ENCODE data around the gene UBE2U. TPM values are rescaled to one million over a fixed set of nuclear protein-coding genes. Genes with fewer than 3 reads are reported as not detected.

UBE2U gene
- total RNA-seq, 2 donors from 2014 or later: not detected

DNA sequence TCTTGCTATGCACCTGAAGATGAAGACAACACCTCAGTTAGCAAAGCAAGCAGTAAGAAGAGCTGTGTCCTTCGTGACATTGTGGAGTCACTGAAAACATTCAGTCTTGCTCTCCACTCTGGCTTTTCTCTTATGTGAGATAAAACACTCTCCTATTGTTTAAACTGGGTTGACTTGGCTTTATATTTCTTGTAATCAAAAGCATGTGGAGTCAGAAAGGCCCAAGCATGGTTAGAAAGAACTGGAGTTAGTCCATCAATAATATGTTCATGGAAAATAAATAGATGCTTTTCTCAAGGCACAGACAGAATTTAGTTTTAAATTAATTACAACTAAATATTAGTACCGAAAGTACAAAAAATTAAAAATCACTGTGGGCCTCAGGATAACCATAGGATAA, 61.7 kb downstream of the UBE2U start:
- DNase-seq: no peak
- no peak for ATAC-seq
- intact Hi-C loops (cut with DNase I, micrococcal nuclease): loop anchor here in 1 of 2 donors (5.0 kb wide), 2 partner anchors 412 to 562 kb away; no protein-coding TSS in a partner anchor

DNA sequence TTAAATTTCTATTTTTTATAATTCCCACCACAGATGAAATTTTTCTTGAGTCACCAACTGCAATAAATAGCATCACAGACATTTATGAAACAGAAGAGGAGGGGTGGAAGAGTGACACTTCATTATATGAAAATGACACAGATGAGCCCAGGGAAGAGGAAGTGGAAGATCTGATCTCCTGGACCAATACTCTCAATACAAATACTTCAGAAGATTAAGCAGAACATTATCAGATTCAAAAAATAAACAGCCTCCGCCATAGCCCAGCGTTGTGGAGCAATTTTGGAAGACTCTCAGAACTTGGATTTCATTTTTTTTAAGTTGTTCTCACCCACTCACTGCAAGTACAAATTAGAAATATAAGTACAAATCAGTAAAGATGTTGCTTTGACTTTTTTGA, 63.6 kb downstream of the UBE2U start:
- intact Hi-C loops (cut with DNase I, micrococcal nuclease): loop anchor here in 1 of 2 donors (5.0 kb wide), 2 partner anchors 410 to 560 kb away; no protein-coding TSS in a partner anchor
- ATAC-seq (no peak), DNase-seq (no peak)

DNA sequence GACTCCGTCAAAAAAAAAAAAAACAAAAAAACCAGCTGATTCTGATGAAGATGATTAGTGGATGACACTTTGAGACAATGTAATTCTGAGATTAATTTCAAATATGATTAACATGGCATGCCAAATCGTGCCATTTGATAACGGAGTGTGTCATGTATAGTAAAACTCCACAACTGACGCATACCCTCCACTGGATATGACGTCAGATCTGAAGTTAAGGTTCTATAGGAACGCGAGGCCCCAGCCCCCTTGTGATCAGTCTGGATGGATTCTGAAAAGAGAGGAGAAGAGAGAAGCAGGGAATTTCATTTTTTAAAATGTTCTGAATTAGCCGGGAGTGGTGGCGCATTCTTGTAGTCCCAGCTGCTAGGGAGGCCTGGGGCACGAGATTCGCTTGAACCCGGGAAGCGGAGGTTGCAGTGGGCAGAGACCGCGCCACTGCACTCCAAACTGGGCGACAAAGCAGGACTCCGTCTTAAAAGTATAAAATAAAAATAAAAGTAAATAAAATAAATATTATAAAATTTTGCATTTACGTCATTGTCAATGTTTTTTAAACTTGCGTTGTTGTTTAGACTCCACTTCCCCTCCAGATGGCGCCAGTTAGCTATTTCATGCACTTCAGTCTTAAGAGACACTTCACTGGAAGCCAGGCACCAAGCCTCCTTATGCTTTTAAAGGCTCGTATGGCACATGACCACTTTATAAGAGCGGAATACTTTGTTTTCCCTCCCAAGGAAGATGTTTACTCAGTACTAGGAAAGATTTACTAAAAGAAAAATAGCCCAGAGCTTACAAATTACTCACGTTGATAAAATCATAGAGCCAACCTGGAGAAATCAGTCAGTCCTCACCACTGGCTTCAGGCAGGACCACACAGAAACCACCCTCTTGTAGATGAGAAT, 65.5 kb downstream of the UBE2U start:
- ATAC-seq (peak; percentile 89), DNase-seq (peak; percentile 46 to 71)
- intact Hi-C loops (cut with DNase I, micrococcal nuclease): loop anchor here in 1 of 2 donors (5.0 kb wide), 2 partner anchors 408 to 558 kb away; no protein-coding TSS in a partner anchor

DNA sequence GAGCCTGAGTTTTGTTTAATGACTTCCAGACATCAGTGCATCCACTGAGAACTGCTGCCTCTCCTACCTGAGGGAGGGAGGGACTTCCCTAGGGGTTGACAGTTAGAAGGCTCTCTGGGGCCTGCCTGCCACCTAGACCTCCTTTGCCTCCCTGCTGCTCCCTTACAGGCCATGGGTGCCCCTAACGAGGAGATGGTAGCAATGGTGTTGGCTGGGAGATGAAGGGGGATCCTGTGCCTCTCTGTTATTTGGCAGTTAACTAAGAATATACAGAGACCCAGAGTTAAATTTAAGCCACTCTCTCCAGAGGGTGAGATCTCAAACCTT, 66.1 kb downstream of the UBE2U start:
- intact Hi-C loops (cut with DNase I, micrococcal nuclease): loop anchor here in 1 of 2 donors (5.0 kb wide), 2 partner anchors 408 to 558 kb away; no protein-coding TSS in a partner anchor
- ATAC-seq (no peak), DNase-seq (no peak)

DNA sequence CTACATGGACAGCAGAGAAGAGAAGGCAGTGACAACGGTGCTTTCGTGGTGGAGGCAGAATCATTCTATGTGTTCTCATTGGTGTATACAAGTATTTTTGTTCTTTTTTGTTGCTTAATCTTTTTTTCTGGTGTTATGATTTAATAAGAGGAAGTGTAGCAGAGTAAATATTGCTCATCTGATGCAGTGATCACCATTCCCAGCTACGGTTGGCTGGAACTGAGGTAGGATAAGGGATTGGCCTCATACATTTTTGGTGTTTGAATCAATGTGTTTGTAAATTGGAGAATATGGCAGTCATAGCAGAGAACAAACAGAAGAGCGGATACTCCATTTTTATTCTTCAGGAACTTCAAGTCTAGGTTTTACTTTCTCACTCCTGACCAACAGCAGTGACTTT, 76.6 kb downstream of the UBE2U start:
- ATAC-seq (no peak), DNase-seq (no peak)
- intact Hi-C loops (cut with DNase I, micrococcal nuclease): no loop called here

DNA sequence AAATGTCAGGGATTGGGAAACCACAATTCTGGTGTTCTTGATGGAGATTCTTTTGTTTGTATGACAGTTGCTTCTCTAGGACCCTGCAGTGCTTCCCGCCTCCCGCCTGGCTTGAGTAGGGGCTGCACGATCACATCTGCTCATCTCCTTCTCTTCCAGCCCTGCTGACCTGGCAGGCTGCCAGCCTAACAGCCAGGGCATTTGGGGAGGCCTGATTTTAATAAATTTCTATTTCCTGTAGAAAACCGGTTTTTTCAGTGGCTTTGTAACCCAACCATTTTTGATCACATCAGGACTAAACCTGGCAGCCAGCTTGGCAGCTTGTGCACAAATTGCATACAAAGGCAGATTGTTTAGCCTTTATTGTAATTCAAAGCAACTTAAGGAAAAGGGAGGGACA, 78.9 kb downstream of the UBE2U start:
- ATAC-seq: no peak
- no peak for DNase-seq

DNA sequence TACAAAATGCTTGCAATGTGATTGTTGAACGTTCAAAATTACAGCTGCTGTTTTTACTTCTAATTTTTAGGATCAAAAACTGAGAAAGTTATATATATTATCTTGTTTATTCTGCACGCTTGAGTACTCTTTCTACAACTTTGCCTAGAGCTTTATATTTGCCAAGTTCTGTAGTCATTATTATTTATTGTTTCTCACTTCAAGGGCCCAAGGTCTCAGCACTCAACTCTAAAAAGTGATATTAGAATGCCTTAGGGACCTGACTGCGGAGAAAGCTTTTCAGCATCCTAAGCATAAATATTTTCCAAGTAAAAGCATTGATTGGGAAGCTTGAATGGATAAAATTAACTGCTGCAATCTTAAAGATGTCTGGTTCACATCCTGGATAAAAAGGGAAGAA, 83.6 kb downstream of the UBE2U start:
- intact Hi-C loops (cut with DNase I, micrococcal nuclease): no loop called here
- ATAC-seq (no peak), DNase-seq (no peak)

More for the DNA sequence above, 78.9 kb downstream of the UBE2U start:
- intact Hi-C loops (cut with DNase I, micrococcal nuclease): no loop called here

DNA sequence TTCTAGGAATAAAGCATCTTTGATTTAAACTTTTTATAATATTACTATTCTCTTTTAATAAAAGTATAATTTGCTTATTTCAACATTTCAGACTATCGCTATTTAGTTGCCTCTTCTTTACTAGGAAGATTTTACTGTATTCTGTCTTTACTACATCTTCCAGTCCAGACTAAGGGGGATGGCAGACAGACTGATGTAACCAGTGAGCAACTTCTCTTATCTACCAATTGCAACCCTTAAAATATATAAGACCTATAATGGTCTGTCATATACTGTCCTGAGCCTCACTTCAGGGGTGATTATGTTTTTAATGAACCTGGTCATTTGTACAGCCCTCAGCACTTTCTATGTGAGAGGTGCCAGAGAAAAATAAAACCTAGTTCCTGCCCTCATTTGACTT, 87.0 kb downstream of the UBE2U start:
- intact Hi-C loops (cut with DNase I, micrococcal nuclease): no loop called here
- ATAC-seq: no peak
- no peak for DNase-seq

DNA sequence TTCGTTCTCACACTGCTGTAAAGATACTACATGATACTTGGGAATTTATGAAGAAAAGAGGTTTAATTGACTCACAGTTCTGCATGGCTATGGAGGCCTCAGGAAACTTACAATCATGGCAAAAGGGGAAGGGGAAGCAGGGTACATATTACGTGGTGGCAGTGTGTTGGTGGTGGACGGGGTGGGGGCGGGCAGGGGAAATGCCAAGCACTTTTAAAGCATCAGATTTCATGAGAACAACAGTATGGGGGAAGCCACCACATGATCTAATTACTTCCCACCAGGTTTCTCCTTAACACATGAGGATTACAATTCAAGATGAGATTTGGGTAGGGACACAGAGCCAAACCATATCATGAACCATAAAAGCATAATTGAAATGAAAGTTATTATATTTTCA, 88.5 kb downstream of the UBE2U start:
- no peak for ATAC-seq
- intact Hi-C loops (cut with DNase I, micrococcal nuclease): no loop called here
- no peak for DNase-seq

DNA sequence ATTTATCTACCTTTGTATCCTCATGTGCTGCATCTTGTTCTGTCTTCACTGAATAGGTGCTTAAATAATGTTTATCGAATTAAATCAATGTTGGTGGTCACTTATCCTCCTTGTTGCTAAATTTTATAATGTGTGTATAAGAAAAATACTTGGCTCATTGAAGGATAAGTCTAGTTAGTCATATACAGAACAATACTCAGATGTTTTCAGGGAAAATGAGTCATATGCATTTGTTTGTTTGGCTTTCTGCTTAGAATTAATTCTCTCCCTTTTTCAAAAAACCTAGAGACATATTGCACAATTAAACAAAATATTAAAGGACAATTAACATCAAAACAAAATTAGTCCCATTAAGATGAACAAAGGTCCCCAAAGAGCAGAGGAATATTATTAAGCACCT, 89.0 kb downstream of the UBE2U start:
- DNase-seq (no peak), ATAC-seq (no peak)
- intact Hi-C loops (cut with DNase I, micrococcal nuclease): no loop called here

DNA sequence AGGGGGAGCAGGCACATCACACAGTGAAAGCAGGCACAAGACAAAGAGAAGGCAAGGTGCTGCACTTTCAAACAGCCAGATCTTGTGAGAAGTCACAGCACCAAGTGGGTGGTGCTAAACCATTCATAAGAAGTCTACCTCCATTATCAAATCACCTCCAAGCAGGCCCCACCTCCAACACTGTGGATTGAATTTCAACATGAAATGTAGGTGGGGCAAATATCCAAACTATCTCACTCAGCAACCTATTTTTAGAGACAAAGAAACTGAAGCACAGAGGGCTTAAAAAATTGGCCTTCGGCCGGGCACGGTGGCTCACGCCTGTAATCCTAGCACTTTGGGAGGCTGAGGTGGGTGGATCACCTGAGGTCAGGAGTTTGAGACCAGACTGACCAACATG, 90.4 kb downstream of the UBE2U start:
- no peak for ATAC-seq
- intact Hi-C loops (cut with DNase I, micrococcal nuclease): no loop called here
- DNase-seq: no peak

DNA sequence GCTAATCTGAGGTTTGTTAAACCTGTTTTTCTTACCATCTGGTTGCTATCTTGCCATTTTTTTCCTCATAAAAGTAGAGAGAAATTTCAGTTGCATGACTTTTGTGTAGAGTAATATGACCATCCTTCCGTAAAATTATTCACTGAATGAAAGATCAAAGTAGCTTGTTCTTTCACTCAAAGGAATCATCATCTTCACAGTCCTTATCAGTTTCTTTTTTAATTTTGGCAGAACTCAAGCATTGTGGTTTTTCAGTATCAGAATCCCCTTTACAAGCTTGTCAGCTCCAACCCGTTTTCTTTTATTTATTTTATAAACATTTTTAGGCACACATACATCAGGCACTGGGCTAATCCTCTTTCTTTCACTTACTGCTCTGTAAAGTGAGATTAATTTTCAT, 91.7 kb downstream of the UBE2U start:
- intact Hi-C loops (cut with DNase I, micrococcal nuclease): no loop called here

DNA sequence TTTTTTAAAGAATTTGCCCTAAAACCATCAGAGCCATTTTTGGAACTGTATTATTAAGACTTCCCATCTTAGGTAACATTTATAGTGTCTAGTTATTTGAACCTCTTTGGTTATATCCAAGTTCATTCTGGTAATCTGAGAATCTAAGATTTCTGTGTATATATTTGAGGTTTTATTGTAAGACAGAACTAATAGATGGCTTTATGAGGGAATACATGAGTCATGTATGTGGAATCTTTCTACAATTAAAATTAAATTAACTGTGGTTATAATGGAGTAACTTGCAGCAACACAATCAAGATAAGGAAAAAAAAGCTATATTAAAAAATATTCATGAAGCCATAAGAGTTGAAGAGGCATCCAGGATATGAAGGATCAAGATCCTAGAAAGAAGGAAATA, 92.1 kb downstream of the UBE2U start:
- no peak for DNase-seq
- intact Hi-C loops (cut with DNase I, micrococcal nuclease): no loop called here
- ATAC-seq: no peak

More for the DNA sequence above, 91.7 kb downstream of the UBE2U start:
- ATAC-seq (no peak), DNase-seq (no peak)

DNA sequence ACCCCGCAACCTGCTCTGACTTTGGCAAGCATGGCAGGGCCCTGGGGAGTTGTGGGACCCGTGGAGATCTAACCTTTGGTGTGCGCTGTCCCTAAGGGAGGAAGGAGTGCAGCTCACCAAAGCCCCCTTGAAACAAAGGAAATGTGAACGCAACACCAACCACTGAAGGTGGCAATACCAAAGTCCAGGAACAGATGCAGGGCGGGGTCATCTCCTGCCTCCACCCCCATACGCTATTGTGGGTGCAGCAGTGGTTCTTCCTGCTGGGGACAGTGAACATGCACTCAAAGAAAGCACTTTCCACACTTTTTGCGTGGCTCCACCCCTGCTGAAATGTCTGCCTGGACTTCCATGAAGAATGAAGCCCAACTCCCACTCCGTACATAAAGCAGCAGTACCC, 93.0 kb downstream of the UBE2U start:
- peak in 1 of 2 donors; percentile 5 for DNase-seq
- peak; percentile 53 for ATAC-seq
- intact Hi-C loops (cut with DNase I, micrococcal nuclease): no loop called here

DNA sequence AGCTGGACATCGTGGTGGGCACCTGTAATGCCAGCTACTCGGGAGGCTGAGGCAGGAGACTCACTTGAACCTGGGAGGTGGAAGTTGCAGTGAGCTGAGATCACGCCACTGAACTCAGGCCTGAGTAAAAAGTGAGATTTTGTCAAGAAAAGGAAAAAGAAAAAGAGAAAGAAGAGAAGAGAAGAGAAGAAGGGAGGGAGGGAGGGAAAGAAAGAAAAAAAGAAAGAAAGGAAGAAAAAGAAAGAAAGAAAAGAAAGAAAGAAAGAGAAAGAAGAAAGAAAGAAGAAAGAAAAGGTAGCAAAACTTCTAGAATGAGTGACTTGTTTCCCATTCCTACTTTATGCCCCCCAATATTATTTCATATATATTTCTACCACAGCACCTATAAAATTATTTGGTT, 98.8 kb downstream of the UBE2U start:
- intact Hi-C loops (cut with DNase I, micrococcal nuclease): no loop called here
- DNase-seq: no peak
- ATAC-seq: no peak

DNA sequence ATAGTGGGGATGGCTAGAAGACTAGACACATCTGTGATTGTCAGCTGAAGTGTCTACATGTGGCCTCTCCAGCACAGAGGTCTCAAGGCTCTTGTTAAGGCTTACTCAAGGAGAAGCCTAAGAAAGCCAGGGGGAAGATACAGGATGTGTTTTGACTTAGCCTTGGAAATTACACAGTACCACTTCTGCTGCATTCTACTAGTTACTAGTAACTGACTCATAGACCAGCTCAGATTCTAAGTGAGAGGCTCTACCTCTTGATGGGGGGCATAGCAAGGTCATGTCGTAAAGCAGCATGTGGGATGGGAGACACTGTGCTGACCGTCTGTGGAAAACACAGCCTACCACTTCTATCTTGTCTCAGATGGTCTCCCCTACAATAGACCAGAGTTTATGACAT, 99.5 kb downstream of the UBE2U start:
- intact Hi-C loops (cut with DNase I, micrococcal nuclease): no loop called here
- ATAC-seq (no peak), DNase-seq (no peak)

DNA sequence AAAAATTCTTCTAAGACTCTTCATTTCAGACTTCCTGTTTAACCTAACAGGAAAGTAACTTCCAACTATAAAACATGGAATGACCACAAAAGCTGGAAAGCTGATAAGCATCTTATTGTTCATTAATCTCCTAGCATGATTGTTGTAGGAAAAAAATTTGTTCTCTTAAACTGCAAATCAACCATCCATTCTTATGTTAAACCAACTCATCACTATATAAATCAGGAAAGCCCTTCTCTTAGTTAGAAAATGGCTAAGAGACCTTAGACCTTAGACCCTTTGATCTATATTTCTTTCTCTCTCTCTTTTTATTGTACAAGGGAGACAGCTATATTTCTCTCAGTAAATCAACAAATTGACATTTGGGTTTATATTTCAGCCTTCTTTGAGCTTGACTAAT, 101.4 kb downstream of the UBE2U start:
- DNase-seq (no peak), ATAC-seq (no peak)
- intact Hi-C loops (cut with DNase I, micrococcal nuclease): no loop called here

DNA sequence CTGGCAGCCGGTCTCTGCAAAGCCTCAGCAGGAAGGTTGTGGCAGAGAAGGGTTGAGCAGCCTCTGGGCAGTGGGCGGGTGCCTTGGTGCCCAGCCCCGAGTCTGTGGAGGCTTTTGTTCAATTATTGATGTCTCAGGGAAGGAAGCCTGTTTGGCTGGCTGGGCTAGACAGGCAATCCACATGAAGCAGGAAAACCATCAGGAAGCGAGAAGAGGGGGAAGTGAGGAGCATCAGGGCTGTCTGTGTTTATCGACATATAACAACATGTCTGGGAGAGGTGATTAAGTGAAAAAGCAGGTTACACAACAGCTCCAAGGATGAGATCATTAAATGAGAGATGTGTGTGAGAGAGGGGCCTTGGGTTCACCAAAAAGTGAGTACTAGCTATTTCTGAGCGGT, 105.4 kb downstream of the UBE2U start:
- intact Hi-C loops (cut with DNase I, micrococcal nuclease): no loop called here
- no peak for ATAC-seq
- no peak for DNase-seq

DNA sequence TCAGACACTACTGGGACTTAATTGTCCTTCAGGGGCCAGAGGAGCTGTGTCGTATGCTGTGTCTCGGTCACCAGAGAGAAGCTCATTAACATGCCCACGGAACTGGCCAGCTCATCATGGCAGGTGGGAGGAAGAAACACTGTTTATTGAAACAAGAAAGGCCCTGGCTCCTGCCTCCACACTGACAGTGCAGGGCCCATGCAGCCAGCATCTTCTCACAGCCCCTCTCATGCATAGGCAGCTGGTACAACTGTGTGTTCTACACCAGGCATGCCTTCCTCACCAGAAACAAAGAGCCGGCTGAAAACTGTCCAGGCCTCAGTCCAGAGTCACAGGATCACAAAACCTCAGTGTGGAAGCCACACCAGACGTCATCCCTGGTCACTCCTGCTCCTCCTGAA, 106.0 kb downstream of the UBE2U start:
- DNase-seq: no peak
- no peak for ATAC-seq
- intact Hi-C loops (cut with DNase I, micrococcal nuclease): no loop called here

DNA sequence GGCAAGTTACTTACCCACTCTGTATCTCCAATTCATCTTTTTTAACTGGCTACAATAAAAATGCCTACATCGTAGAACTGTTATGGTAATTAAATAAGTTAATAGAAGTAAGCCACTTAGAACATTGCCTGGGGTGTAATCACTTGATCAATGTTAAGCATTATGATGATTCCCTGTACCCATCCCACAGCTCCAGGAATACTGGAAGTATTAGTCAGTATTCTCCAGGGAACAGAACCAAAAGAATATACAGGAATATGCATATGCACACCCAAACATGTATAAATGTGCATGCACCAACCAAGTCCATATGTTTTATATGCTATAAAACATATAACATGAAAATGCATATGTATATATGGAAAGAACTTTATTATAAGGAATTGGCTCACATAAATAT, 107.3 kb downstream of the UBE2U start:
- no peak for ATAC-seq
- intact Hi-C loops (cut with DNase I, micrococcal nuclease): no loop called here

DNA sequence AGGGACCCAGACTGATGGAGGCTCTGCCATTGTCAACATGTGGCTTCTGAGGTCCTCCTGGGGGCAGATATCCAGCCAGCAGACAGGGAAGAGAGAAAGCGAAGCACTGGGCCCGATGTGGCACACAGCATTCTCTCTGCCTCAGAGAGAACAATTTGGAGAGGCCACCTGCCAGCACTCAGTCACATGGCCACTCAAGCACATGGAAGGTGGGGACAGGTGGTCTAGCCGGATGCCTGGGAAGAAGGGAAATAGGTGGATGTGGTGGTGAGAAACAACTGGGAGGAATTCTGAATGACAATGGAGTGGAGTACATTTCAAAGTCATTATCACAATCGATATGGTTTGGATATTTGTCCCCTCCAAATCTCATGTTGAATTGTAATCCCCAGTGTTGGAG, 109.0 kb downstream of the UBE2U start:
- no peak for DNase-seq
- no peak for ATAC-seq
- intact Hi-C loops (cut with DNase I, micrococcal nuclease): no loop called here

More for the DNA sequence above, 107.3 kb downstream of the UBE2U start:
- no peak for DNase-seq

Measured in left colon (tissue), 2 donors.